HG02798 (cell line): ENCODE measurements around the gene ENTPD7.
"Not testable (repeated sequence)": the region's sequence is repeated elsewhere in the genome, so short reads cannot be mapped to it uniquely, and the experiment has no call there.

Source experiments
- ATAC-seq: cut with Tn5 transposase; IDR thresholded peaks from one replicate; pipeline ENCODE4 v1.9.1; 2021; ENCODE audit warnings: mild to moderate bottlenecking; ENCODE audit not compliant: unreplicated experiment, poor library complexity

Gene ENTPD7

DNA sequence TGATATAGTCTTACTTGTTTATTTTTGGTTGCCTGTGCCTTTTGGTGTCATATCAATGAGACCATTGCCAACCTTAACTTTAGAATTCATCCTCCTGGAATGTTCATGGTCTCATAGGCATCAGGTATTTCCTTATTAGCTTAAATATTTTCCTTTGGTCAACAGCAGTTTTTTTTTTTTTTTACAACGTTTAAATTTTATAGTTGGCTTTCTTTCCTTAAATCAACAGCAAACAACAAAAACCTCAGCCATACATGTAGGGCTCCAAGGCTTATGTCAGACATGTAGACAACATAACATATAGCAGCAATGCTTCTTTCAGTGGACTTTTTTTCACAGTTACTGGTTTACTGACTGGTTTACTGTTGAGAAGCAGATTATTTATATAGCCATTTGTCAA lies 22.7 kb downstream of the ENTPD7 start:
- ATAC-seq, result no peak

DNA sequence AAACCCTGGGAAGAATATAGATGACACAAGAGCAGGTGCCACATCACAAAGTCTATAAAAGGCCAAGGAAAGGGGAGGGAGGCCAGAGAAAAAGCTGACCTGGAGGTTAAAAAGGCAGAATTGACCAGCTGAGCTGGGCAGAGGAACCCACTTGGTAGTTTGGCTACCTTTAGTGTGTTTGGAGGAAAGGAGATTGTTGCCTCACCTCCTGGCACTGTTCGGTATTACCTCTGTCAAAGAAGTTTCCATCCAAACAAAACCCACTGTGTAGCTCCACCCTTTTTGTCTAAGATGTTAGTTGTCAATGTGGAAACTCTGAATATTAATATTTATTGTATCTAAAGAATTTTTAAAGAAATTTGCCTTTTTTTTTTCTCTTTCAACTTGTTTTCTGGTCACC lies 23.4 kb downstream of the ENTPD7 start:
- no peak for ATAC-seq

DNA sequence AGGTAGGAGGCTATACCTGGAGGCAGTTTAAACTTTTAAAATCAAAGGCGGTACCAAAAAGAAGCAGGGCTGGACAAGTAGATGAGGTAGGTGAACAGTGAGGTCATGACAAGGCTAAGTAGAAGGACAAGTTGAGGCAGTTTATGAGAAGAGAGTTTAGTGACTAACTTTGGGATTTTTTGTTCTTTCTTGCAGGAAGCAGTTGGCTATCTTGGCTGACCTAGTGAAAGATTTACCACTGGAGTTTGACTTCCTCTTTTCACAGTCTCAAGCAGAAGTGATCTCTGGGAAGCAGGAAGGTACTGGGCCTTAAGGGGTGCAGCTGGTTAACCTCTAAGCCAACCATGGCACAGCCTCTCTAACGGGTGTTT lies 26.3 kb downstream of the ENTPD7 start:
- peak; percentile 83 for ATAC-seq

DNA sequence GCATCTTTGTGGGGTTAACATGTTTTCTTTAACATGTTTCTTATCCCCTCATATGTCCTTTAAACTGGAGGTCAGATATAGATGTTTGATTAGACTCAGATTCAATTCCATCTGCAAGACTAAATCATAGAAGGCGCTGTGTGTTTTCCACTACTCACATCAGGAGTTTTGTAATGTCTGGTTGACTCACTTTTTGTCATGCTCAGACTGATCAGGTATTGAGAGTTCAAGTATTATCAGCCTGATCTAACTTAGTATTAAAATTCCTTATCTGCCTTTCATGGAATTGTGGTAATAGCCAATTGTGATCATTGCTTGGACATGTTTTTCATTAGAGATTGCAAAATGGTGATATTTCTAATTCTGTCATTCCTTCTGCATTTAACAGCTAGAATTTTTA lies 30.2 kb downstream of the ENTPD7 start:
- ATAC-seq, result no peak

DNA sequence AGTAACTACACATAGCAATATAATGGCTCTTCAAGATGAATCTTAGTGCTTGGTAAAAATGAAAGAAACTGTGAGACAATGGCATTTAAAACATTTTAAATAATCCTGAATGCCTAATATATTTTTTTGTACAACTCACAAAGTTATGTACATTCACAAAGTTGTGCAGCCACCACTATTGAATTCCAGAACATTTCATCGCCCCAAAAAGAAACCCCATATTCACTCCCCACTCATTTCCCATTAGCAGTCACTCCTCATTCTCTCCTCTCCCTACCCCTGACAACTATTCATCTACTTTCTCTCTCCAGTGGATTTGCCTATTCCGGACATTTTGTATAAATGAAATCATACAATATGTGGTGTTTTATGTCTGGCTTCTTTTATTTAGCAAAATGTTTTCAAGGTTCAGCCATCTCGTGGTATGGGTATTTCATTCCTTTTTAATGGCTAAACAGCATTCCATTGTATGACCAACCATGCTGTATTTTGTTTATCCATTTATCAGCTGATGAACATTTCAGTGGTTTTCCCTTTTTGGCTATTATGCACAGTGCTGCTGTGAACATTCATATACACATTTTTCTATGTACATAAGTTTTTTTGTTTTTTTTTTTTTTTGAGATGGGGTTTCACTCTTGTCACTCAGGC lies 34.7 kb downstream of the ENTPD7 start:
- ATAC-seq, result no peak

DNA sequence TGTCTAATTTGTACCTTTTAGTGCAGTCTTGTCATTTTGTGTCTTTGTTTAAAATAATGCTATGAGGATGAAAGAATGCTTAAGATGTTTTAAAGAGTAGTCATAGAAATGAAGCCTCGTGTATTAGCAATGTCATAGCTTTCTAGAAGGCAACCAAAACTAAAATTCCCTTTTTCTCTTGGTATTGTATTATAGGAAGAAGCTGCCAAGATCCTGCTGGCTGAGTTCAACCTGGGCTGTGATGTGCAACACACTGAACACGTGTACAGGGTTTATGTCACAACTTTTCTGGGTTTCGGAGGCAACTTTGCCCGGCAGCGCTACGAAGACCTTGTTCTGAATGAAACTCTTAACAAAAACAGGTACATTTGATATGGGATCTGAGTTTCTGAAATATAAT lies 36.5 kb downstream of the ENTPD7 start:
- no peak for ATAC-seq

DNA sequence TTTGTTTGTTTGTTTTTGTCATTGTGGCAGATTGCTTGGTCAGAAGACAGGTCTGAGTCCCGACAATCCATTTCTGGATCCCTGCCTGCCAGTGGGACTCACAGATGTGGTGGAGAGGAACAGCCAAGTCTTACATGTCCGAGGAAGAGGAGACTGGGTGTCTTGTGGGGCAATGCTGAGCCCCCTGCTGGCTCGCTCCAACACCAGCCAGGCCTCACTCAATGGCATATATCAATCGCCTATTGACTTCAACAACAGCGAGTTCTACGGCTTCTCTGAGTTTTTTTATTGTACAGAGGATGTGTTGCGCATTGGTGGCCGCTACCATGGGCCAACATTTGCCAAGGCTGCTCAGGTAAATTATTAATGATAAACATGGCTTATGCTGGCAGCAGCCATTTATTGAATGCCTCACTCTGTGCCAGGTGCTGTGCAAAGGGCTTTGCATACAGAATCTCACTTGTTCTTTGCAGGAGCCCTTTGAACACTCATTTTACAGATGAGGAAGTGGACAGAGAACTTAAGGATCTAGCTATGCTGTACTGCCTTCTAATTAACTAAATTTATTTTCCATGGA lies 39.3 kb downstream of the ENTPD7 start:
- ATAC-seq, result no peak

DNA sequence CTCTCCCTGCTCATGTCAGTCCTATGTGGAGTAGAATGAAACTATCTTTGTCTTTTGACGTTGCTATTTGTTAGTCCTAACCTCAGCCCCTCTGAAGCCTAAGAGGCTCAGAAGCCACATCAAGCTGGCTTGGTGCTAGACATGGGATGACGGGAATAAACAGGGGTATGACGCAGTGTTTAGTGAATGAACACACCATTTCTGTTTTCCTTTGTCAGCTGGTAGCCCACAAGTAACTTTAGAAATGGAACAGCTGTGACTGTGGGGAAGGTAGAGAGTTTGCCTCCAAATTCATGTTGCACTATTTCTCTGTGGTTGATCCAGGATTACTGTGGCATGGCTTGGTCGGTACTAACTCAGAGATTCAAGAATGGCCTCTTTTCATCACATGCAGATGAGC lies 41.3 kb downstream of the ENTPD7 start:
- ATAC-seq, result no peak

DNA sequence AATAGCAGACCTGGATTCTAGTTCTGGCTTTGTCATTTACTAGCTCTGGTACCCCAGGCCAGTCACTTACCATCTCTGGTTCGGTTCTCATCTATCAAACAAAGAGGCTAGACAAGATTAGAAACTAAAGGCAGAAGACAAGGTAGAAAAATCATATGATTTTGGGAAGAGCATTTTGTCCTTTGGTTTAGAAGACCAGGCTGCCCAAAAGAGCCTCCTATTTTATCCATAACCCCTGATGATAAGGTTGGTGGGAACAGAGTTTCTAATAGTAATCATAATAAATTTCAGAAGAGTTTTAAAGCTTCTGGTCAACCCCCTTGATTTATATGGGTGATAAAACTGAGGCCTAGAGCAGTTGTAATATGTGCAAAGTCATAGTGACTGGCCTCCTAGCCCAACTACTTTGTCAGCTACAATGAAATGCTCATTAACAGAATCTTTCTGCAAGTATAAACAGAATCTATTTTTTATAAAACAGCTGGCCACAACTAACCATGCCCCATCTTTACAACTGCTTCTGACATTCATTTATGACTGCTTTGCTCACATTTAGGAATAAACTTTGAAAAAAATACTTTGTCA lies 49.2 kb downstream of the ENTPD7 start:
- ATAC-seq, result no peak

DNA sequence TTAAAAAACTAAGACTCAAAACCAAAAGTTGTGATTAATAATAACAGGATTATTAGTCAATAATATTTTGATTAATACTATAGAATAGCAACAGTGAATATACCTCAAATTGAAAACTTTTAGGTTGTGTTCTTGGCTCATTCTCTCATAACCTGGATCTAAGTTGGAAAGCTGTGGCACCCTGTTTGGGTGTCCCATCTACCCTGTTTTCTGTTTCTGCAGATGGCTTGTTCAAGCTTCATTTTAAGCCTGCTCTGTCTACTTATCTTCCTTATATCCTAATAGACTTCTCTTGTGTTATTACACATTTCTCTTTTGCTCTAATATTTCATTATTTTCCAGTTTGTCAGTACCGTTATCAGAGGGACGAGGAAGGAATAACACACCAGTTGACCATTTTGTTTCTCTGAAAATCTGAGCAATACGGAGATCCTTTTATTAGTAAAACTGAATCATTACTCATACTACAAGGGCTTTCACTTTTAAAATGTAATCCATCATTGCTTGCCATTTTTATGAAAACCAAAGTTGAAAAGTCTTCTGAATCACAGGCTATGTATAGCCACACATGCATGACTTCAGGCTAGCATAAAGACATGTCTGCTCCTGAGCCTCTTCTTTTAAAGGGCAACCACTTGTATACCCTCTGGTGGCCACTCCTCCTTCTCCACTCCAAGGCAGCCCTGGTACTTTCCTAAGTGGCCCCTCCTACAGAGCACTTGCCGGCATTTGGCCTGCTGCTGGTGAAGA lies 50.3 kb downstream of the ENTPD7 start:
- peak; percentile 78 for ATAC-seq

DNA sequence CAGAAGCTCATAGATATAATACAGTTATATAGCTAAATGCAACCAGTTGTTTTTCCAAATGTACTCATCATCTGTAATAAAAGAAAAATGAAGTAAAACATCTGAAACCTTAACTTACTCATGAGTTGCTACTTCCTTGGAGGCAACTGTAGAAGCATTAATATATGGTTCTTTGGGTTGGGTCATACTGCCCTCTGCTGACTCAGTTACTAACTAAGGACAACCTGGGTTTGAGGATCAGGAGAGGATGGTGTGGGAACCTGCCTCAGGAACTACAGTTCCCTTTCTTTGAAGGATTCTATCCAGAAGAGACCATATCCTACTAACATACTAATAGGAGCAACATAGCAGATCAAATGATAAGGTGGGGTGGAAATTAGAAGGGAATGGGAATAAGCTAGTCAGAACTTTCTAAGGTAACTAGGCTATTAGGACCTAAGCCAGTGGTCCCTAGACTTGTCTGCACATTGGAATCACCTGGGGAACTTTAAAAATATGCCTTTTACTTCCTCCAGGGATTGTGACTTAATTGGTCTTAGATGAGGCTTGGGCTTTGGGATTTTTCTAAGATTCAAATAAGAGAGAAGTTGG lies 51.9 kb downstream of the ENTPD7 start:
- ATAC-seq, result no peak

DNA sequence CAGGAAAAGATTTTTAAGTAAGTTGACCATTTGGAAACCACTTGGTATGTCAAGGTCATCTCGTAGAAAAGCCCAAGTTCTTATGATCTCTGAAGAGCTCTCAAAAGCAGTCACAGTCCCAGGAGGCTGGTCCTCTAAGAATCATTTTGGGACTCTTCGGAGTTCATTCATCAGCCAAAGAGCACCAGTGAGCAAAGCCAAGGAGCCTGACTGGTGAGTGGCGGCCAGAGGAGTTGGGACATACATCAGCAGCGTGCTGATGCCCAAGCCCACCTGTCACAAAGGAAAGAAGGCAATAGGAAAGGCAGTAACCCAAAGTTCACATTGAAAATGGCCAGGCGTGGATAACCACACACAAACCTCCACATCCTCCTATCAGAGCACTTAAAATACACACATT lies 55.1 kb downstream of the ENTPD7 start:
- no peak for ATAC-seq

DNA sequence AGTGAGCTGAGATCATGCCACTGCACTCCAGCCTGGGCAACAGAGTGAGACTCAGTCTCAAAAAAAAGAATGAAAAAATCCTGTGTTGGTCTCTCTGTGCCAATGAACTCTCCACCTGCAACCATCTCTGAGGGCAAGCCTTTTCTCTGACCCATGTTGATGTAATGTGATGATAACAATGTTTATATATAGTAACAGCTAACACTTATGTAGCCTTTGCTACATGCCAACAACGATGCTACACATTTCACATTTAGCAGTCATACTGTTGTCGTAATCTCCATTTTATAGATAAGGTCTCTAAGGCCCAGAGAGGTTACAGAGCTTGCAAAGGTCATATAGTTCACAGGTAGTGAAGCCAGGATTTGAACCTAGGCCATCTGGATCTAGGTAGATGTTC lies 61.1 kb downstream of the ENTPD7 start:
- no peak for ATAC-seq

DNA sequence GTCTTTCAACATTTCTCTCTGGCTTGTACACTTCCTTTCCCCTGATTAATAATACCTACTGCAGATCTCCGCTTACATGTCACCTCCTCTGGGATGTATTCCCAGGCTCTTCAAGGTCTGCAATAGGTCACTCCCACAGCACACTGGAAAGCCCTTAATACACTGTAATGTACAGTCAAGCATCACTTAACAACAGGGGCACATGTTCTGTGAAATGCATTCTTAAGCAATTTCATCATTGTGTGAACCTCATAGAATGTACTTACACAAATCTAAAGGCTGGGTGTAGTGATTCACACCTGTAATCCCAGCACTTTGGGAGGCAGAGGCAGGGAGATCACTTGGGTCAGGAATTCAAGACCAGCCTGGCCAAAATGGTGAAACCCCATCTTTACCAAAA lies 70.7 kb downstream of the ENTPD7 start:
- ATAC-seq, result no peak

DNA sequence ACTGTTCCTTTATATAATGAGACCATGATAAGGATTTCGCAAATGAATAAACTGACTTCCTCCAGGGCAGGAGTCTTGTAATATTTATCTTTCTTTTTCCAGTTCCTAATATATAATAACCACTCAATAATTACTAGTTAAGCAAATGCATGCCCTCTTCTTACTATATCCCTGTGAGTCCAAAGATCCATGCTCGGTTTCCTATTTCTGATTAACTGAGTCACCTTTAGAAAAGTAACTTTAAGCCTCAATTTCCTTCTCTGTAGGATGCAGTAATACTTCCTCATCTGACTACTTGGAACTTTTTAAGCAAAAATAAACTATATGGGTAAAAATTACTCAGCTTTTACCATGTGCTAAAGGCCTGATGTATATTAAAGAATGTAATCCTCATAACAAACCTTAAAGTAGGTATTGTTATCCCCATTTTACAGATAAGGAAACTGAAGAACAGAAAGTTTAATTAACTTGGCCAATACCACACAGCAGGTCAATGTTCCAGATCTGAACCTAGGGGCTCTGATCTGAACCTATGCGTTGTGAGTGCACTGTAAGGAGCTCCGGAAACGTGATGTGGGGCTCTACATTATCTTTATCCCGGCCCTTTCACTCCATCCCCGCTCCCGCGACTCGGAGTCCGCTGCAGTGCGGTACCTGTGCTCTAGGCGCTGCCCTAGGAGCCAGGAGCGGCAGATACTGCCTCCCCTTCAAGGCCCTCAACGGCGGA lies 72.2 kb downstream of the ENTPD7 start:
- peak; percentile 29 for ATAC-seq

DNA sequence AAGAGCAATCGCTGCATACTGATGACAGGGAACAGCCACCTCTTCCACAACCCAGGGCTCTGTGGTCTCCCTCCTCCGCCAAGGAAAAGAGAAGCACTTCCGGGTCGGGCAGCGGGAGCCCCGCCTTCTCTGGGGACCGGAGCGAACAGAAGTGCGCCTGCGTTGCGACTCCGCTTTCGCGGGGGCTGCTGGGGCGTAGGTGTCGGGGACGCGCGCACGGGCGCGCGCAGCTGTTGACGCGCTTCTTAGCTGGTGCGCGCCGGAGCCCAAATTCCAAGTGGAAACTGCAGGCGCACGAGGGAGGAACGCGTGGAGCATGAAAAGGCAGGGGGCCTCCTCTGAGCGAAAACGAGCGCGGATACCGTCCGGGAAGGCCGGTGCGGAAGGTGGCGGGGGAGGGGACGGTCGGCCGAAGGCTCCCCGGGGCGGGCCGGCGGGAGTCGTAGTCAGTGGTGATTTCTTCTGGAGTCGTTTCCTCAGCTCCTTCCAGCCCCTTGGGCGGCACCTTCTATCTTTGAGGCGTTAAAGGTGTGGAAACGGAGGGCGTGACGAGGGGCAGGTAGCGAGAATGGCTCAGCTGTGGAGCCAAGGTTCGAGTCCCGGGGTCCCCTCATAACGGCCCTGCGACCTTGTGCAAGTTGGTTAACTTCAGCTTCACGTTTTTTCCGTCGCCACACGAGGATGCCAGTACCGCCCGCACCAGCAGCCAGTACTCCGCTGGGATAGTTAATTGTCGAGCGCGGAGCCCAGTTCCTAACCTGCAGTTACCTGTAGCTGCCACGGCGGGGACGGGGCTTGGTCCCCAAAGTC lies 72.9 kb downstream of the ENTPD7 start, which contains the start of the genes COX15 and CUTC:
COX15 (minus strand) TSS at position 95 of the 810 bp plus-strand sequence; CDS start at position 17, 78 bp downstream.
CUTC (plus strand) TSS at position 202 of the 810 bp plus-strand sequence; CDS start at position 317, 115 bp downstream.
- ATAC-seq, result peak; percentile 92

DNA sequence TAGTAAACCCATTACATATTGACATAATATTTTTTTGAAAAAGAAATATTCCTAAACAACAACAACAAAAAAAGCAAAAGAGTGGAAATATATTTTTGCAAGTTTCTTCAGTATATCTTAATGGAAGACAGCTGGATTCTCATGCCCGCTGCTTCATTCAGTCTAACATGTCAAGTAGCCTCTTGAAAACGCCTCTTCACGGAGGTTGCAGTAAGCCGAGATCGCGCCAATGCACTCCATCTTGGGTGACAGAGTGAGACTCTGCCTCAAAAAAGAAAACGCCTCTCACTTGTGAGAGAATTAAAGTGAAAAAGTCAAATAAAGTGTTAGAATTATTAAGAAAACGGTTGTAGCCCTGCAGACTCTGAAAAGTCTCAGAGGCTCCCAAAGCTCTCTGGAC lies 74.1 kb downstream of the ENTPD7 start:
- ATAC-seq, result no peak

DNA sequence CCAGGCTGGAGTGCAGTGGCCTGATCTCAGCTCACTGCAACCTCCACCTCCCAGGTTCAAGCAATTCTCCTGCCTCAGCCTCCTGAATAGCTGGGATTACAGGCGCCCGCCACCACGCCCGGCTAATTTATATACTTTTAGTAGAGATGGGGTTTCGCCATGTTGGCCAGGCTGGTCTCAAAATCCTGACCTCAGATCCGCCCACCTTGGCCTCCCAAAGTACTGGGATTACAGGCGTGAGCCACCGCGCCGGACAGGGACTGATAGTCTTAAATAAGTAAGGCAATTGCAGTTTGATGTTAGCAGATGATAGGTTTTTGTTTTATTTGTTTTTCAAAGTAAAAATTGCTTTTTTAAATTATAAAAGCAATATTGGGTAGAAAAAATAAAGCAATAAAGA lies 74.8 kb downstream of the ENTPD7 start:
- ATAC-seq, result not testable (repeated sequence)

DNA sequence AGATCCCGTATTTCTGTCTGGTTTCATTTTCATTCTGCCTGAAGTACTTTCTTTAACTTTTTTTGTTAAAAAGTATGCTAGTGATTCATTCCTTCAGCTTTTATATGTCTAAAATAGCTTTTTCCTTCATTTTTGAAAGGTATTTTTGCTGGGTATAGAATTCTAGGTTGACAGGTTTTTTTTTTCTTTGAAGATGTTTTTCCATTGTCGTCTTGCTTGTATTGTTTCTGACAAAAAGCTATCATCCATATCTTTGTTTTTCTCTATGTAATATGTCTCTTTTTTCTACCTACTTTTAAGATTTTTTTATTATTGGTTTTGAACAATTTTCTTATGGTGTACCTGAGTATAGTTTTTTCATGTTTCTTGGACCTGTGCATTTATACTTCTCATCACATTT lies 81.0 kb downstream of the ENTPD7 start:
- no peak for ATAC-seq
